WERI-Rb-1 (cell line): Measurements from ENCODE around the gene EPM2AIP1.
A peak's percentile ranks its signal among the peaks of the same experiment; 100 is the strongest.

Source experiments
- DNase-seq: peaks from one replicate; pipeline ENCODE4 v3.0.0-alpha.2; 2020
- H3K27ac ChIP-seq: fragments of 250-450 bp; sonication (Bioruptor Pico); 2 replicates; pipeline ENCODE4 v1.5.1; 2020; ENCODE audit warnings: mild to moderate bottlenecking, moderate library complexity
- H3K27me3 ChIP-seq: fragments of 250-450 bp; sonication (Bioruptor Pico); 2 replicates; pipeline ENCODE4 v1.5.1; 2021; ENCODE audit warnings: mild to moderate bottlenecking, low read depth, moderate library complexity; ENCODE audit not compliant: insufficient read depth, severe bottlenecking
- H3K36me3 ChIP-seq: fragments of 250-450 bp; sonication (Bioruptor Pico); 2 replicates; pipeline ENCODE4 v1.5.1; 2020; ENCODE audit warnings: mild to moderate bottlenecking, moderate library complexity
- H3K4me3 ChIP-seq: 2 replicates; pipeline ENCODE4 v1.5.1; 2011; ENCODE audit warnings: low read depth, mild to moderate bottlenecking, control low read depth, low read length
- H3K9me3 ChIP-seq: fragments of 250-450 bp; sonication (Bioruptor Pico); 2 replicates; pipeline ENCODE4 v1.5.1; 2021; ENCODE audit warnings: mild to moderate bottlenecking, moderate library complexity; ENCODE audit not compliant: severe bottlenecking
- CTCF ChIP-seq: IDR thresholded peaks from 2 replicates; pipeline ENCODE4 v1.5.1; 2011; ENCODE audit warnings: low read depth, mild to moderate bottlenecking, control low read depth, inconsistent platforms, low read length

EPM2AIP1 gene

GRCh38 chr3:36943601-36944000 lies 49.3 kb downstream of the EPM2AIP1 start:
- no peaks in the 10 kb centered on the region for H3K27me3 ChIP-seq
- no peak for DNase-seq
- no peaks in the 10 kb centered on the region for H3K36me3 ChIP-seq
- peak overlapping the region; percentile 45 for H3K4me3 ChIP-seq
- no peak for TF ChIP-seq CTCF
- H3K27ac ChIP-seq = no peak overlapping the region
- peaks cover 3% of the 10 kb centered on the region for H3K9me3 ChIP-seq

GRCh38 chr3:36942638-36943248 lies 50.2 kb downstream of the EPM2AIP1 start:
- no peaks in the 10 kb centered on the region for H3K9me3 ChIP-seq
- H3K27ac ChIP-seq = no peak overlapping the region
- no peak for TF ChIP-seq CTCF
- DNase-seq = no peak
- H3K27me3 ChIP-seq = no peaks in the 10 kb centered on the region
- H3K36me3 ChIP-seq = no peaks in the 10 kb centered on the region
- no peak overlapping the region for H3K4me3 ChIP-seq

GRCh38 chr3:36941658-36942057 lies 51.3 kb downstream of the EPM2AIP1 start:
- no peak for TF ChIP-seq CTCF
- H3K27ac ChIP-seq = no peak overlapping the region
- H3K4me3 ChIP-seq = no peak overlapping the region
- H3K27me3 ChIP-seq = no peaks in the 10 kb centered on the region
- H3K9me3 ChIP-seq = no peaks in the 10 kb centered on the region
- no peaks in the 10 kb centered on the region for H3K36me3 ChIP-seq
- no peak for DNase-seq

- Histone ChIP-seq H3K27me3 (no peaks in the 10 kb centered on the region), H3K9me3 (no peaks in the 10 kb centered on the region), H3K27ac (no peak overlapping the region), H3K4me3 (no peak overlapping the region), H3K36me3 (no peaks in the 10 kb centered on the region)
- no peak for TF ChIP-seq CTCF
- no peak for DNase-seq
These were observed 51.8 kb downstream of the EPM2AIP1 start for GRCh38 chr3:36941162-36941561.

GRCh38 chr3:36937492-36937891 lies 55.4 kb downstream of the EPM2AIP1 start:
- Histone ChIP-seq H3K27me3 (no peaks in the 10 kb centered on the region), H3K36me3 (no peaks in the 10 kb centered on the region), H3K9me3 (no peaks in the 10 kb centered on the region), H3K4me3 (no peak overlapping the region), H3K27ac (no peak overlapping the region)
- TF ChIP-seq CTCF = no peak
- DNase-seq = no peak
